ENCODE measurements around the gene TBC1D14. TPM values are rescaled to one million over a fixed set of nuclear protein-coding genes. Genes with fewer than 3 reads are reported as not detected.

Gene TBC1D14
- total and polyA plus RNA-seq, 9 of the 15 experiments (the other 6 are each of a cell fraction or from before 2014, with no cell fraction given), result 2.1 to 59.6 (median 44.8) TPM

DNA sequence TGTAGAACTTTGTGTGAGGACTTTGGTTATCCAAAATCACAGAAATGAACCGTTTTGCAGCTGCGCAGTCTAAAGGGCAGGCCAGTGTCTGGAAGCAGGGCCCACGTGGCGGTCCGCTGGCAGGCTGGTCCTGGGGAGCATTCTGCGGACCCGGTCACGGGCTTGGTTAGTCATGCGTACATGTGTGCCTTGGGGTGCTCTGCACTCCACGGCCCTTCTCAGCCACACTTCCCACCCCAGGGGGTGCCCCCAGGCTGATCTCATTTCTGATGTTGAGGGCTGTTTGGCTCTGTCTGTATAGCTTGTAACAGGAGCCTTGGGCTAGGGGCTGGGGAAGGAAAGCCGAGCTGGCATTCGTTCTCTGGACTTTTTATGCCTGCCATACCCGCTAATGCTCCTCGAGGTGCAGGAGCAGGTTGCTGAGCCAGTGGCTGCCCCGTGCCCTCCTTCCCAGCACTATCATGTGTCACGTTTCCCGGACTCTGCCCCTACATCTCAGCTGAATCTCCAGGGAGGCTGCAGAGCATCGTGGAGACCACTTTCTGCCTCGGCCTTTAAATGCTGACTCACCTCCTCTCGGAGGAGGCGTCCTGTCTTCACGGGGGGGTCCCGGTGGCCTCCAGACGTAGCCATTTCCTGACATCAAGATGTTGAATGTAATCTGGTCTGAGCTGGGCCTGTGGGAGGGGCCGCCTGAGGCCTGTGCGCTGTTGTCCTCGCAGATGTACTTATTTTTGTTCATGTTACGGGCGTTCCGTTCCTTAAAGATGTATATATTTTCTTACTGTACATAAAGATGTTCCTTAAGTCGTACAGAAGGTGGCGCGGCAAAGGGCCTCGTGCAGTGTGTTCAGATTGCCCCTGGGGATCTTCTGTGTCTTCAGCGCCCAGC lies 122.2 kb downstream of the TBC1D14 start (continued):
- TF ChIP-seq, protein P1, sequence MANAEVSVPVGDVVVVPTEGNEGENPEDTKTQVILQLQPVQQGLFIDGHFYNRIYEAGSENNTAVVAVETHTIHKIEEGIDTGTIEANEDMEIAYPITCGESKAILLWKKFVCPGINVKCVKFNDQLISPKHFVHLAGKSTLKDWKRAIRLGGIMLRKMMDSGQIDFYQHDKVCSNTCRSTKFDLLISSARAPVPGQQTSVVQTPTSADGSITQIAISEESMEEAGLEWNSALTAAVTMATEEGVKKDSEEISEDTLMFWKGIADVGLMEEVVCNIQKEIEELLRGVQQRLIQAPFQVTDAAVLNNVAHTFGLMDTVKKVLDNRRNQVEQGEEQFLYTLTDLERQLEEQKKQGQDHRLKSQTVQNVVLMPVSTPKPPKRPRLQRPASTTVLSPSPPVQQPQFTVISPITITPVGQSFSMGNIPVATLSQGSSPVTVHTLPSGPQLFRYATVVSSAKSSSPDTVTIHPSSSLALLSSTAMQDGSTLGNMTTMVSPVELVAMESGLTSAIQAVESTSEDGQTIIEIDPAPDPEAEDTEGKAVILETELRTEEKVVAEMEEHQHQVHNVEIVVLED (CRISPR knock-in tag; IDR thresholded peaks at IDR 0.05), result no peak
- TF ChIP-seq HNRNPL (IDR thresholded peaks at IDR 0.05; ENCODE audit: low read depth, low read length) (no peak), ATF1 (CRISPR knock-in tag; IDR thresholded peaks at IDR 0.05) (no peak), ATF1 (tag; IDR thresholded peaks at IDR 0.05) (peak; percentile 75), SMAD4 (CRISPR knock-in tag; conservative IDR thresholded peaks at IDR 0.05) (peak; percentile 83), FOXK1 (CRISPR knock-in tag; IDR thresholded peaks at IDR 0.05; ENCODE audit: borderline replicate concordance) (peak; percentile 60; the same call in 1 of the 2 replicates), SAFB (IDR thresholded peaks at IDR 0.05; ENCODE audit: borderline replicate concordance, low read depth, low read length) (no peak), LEF1 (IDR thresholded peaks at IDR 0.05) (peak; percentile 56), ZNF384 (IDR thresholded peaks at IDR 0.05; ENCODE audit: low read depth, low read length) (no peak), ELF1 (tag; IDR thresholded peaks at IDR 0.05) (no peak)
- TF ChIP-seq, protein P2, sequence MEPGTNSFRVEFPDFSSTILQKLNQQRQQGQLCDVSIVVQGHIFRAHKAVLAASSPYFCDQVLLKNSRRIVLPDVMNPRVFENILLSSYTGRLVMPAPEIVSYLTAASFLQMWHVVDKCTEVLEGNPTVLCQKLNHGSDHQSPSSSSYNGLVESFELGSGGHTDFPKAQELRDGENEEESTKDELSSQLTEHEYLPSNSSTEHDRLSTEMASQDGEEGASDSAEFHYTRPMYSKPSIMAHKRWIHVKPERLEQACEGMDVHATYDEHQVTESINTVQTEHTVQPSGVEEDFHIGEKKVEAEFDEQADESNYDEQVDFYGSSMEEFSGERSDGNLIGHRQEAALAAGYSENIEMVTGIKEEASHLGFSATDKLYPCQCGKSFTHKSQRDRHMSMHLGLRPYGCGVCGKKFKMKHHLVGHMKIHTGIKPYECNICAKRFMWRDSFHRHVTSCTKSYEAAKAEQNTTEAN (CRISPR knock-in tag; IDR thresholded peaks at IDR 0.05), result 0 out of 2 replicates have a peak, but pooled peaks have one; percentile 26
- TF ChIP-seq, protein P3, sequence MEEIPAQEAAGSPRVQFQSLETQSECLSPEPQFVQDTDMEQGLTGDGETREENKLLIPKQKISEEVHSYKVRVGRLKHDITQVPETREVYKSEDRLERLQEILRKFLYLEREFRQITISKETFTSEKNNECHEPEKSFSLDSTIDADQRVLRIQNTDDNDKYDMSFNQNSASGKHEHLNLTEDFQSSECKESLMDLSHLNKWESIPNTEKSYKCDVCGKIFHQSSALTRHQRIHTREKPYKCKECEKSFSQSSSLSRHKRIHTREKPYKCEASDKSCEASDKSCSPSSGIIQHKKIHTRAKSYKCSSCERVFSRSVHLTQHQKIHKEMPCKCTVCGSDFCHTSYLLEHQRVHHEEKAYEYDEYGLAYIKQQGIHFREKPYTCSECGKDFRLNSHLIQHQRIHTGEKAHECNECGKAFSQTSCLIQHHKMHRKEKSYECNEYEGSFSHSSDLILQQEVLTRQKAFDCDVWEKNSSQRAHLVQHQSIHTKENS (CRISPR knock-in tag; IDR thresholded peaks at IDR 0.05), result no peak
- TF ChIP-seq, protein P4, sequence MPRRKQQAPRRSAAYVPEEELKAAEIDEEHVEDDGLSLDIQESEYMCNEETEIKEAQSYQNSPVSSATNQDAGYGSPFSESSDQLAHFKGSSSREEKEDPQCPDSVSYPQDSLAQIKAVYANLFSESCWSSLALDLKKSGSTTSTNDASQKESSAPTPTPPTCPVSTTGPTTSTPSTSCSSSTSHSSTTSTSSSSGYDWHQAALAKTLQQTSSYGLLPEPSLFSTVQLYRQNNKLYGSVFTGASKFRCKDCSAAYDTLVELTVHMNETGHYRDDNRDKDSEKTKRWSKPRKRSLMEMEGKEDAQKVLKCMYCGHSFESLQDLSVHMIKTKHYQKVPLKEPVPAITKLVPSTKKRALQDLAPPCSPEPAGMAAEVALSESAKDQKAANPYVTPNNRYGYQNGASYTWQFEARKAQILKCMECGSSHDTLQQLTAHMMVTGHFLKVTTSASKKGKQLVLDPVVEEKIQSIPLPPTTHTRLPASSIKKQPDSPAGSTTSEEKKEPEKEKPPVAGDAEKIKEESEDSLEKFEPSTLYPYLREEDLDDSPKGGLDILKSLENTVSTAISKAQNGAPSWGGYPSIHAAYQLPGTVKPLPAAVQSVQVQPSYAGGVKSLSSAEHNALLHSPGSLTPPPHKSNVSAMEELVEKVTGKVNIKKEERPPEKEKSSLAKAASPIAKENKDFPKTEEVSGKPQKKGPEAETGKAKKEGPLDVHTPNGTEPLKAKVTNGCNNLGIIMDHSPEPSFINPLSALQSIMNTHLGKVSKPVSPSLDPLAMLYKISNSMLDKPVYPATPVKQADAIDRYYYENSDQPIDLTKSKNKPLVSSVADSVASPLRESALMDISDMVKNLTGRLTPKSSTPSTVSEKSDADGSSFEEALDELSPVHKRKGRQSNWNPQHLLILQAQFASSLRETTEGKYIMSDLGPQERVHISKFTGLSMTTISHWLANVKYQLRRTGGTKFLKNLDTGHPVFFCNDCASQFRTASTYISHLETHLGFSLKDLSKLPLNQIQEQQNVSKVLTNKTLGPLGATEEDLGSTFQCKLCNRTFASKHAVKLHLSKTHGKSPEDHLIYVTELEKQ (CRISPR knock-in tag; IDR thresholded peaks at IDR 0.05), result no peak
- TF ChIP-seq, protein P5, sequence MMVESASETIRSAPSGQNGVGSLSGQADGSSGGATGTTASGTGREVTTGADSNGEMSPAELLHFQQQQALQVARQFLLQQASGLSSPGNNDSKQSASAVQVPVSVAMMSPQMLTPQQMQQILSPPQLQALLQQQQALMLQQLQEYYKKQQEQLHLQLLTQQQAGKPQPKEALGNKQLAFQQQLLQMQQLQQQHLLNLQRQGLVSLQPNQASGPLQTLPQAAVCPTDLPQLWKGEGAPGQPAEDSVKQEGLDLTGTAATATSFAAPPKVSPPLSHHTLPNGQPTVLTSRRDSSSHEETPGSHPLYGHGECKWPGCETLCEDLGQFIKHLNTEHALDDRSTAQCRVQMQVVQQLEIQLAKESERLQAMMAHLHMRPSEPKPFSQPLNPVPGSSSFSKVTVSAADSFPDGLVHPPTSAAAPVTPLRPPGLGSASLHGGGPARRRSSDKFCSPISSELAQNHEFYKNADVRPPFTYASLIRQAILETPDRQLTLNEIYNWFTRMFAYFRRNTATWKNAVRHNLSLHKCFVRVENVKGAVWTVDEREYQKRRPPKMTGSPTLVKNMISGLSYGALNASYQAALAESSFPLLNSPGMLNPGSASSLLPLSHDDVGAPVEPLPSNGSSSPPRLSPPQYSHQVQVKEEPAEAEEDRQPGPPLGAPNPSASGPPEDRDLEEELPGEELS (CRISPR knock-in tag; IDR thresholded peaks at IDR 0.05; ENCODE audit: borderline replicate concordance), result no peak
- TF ChIP-seq, protein P6, sequence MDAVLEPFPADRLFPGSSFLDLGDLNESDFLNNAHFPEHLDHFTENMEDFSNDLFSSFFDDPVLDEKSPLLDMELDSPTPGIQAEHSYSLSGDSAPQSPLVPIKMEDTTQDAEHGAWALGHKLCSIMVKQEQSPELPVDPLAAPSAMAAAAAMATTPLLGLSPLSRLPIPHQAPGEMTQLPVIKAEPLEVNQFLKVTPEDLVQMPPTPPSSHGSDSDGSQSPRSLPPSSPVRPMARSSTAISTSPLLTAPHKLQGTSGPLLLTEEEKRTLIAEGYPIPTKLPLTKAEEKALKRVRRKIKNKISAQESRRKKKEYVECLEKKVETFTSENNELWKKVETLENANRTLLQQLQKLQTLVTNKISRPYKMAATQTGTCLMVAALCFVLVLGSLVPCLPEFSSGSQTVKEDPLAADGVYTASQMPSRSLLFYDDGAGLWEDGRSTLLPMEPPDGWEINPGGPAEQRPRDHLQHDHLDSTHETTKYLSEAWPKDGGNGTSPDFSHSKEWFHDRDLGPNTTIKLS (IDR thresholded peaks at IDR 0.05; ENCODE audit: borderline replicate concordance, low read depth), result no peak

All from K562 (cell line).